OCI-LY1 (cell line): Measurements from ENCODE around the gene IPMK.
"Not testable (repeated sequence)": the region's sequence is repeated elsewhere in the genome, so short reads cannot be mapped to it uniquely, and the experiment has no call there.

Experiments
- H2AFZ ChIP-seq: fragments of 200-600 bp; sonication (generic), shearing (Covaris generic); 2 replicates; pipeline ENCODE4 v1.6.0; 2014; ENCODE audit warnings: antibody characterized with exemption, mild to moderate bottlenecking, low read length
- H3F3A ChIP-seq: fragments of 200-600 bp; sonication (generic), shearing (Covaris generic); 2 replicates; pipeline ENCODE4 v1.6.0; 2014; ENCODE audit warnings: mild to moderate bottlenecking, antibody characterized with exemption, low read length, moderate library complexity; ENCODE audit not compliant: insufficient read depth
- H3K27ac ChIP-seq: fragments of 200-600 bp; sonication (generic); 2 replicates; pipeline ENCODE4 v1.5.1; 2014; ENCODE audit warnings: low read length, mixed run types, mild to moderate bottlenecking, low read depth; ENCODE audit not compliant: poor library complexity, severe bottlenecking
- H3K27me3 ChIP-seq: fragments of 200-600 bp; sonication (generic); 2 replicates; pipeline ENCODE4 v1.6.0; 2014; ENCODE audit warnings: antibody characterized with exemption, mild to moderate bottlenecking, low read length, moderate library complexity; ENCODE audit not compliant: insufficient read depth
- H3K36me3 ChIP-seq: fragments of 200-600 bp; sonication (generic); 2 replicates; pipeline ENCODE4 v1.6.1; 2014; ENCODE audit warnings: mild to moderate bottlenecking, antibody characterized with exemption, low read length, moderate library complexity, mixed read lengths; ENCODE audit not compliant: insufficient read depth
- H3K4me1 ChIP-seq: fragments of 200-600 bp; sonication (generic); 2 replicates; pipeline ENCODE4 v1.5.1; 2014; ENCODE audit warnings: mild to moderate bottlenecking, low read length, moderate library complexity; ENCODE audit not compliant: insufficient read depth, severe bottlenecking
- H3K4me2 ChIP-seq: fragments of 200-600 bp; sonication (generic), shearing (Covaris generic); 2 replicates; pipeline ENCODE4 v1.6.1; 2014; ENCODE audit warnings: low read length
- H3K4me3 ChIP-seq: fragments of 200-600 bp; sonication (generic); 2 replicates; pipeline ENCODE4 v1.5.1; 2014; ENCODE audit warnings: low read length, low read depth, mild to moderate bottlenecking, mixed read lengths; ENCODE audit not compliant: poor library complexity, severe bottlenecking
- H3K79me2 ChIP-seq: fragments of 200-600 bp; shearing (Covaris generic); 2 replicates; pipeline ENCODE4 v1.6.1; 2016; ENCODE audit warnings: mixed run types, low read length, mixed read lengths; ENCODE audit not compliant: insufficient read depth
- H3K9ac ChIP-seq: fragments of 200-600 bp; sonication (generic), shearing (Covaris generic); 2 replicates; pipeline ENCODE4 v1.6.1; 2014; ENCODE audit warnings: mild to moderate bottlenecking, low read length, mixed read lengths
- H3K9me2 ChIP-seq: fragments of 200-600 bp; sonication (generic), shearing (Covaris generic); 2 replicates; pipeline ENCODE4 v1.6.1; 2014; ENCODE audit warnings: low read depth, mild to moderate bottlenecking, low read length, mixed read lengths
- H3K9me3 ChIP-seq: fragments of 200-600 bp; shearing (Covaris generic); 2 replicates; pipeline ENCODE4 v1.6.1; 2014; ENCODE audit warnings: low read length, mixed read lengths
- H4K20me1 ChIP-seq: fragments of 200-600 bp; sonication (generic), shearing (Covaris generic); 2 replicates; pipeline ENCODE4 v1.6.0; 2016; ENCODE audit warnings: mild to moderate bottlenecking, low read length; ENCODE audit not compliant: insufficient read depth
- CTCF ChIP-seq: fragments of 200-600 bp; sonication (generic), shearing (Covaris generic); IDR thresholded peaks from 2 replicates; pipeline ENCODE4 v1.5.1; 2017; ENCODE audit warnings: mild to moderate bottlenecking, antibody characterized with exemption, low read length, moderate library complexity, mixed read lengths
- EZH2 ChIP-seq: fragments of 200-600 bp; sonication (generic), shearing (Covaris generic); IDR thresholded peaks from 2 replicates; pipeline ENCODE4 v1.8.0; 2017; ENCODE audit warnings: borderline replicate concordance, mixed run types, mild to moderate bottlenecking, antibody characterized with exemption, low read length, moderate library complexity, mixed read lengths

Gene IPMK

GRCh38 chr10:58237014-58237834, 30.5 kb downstream of the IPMK start:
- H2AFZ ChIP-seq, result no peak overlapping the region
- peaks cover 35% of the 10 kb centered on the region for H3K36me3 ChIP-seq
- no peaks in the 10 kb centered on the region for H4K20me1 ChIP-seq
- no peak overlapping the region for H3K4me3 ChIP-seq
- H3K9me3 ChIP-seq, result no peaks in the 10 kb centered on the region
- no peak for TF ChIP-seq CTCF
- no peak for TF ChIP-seq EZH2
- no peak overlapping the region for H3K4me2 ChIP-seq
- H3K79me2 ChIP-seq, result peaks cover 30% of the 10 kb centered on the region
- no peak overlapping the region for H3K9ac ChIP-seq
- no peaks in the 10 kb centered on the region for H3K9me2 ChIP-seq
- H3K27me3 ChIP-seq, result no peaks in the 10 kb centered on the region
- H3K27ac ChIP-seq, result no peak overlapping the region
- no peaks in the 10 kb centered on the region for H3F3A ChIP-seq
- H3K4me1 ChIP-seq, result no peaks in the 10 kb centered on the region

GRCh38 chr10:58229856-58230255, 37.8 kb downstream of the IPMK start:
- not testable (repeated sequence) for H3K4me1 ChIP-seq, H3K79me2 ChIP-seq, H3K9me2 ChIP-seq, H3F3A ChIP-seq, H3K9ac ChIP-seq, H4K20me1 ChIP-seq, H3K4me2 ChIP-seq, H3K9me3 ChIP-seq, H2AFZ ChIP-seq, H3K4me3 ChIP-seq, H3K27me3 ChIP-seq, H3K27ac ChIP-seq
- H3K36me3 ChIP-seq, result peaks cover 50% of the 10 kb centered on the region

GRCh38 chr10:58225654-58226053, 42.0 kb downstream of the IPMK start:
- H3K9me3 ChIP-seq, result no peaks in the 10 kb centered on the region
- no peak overlapping the region for H3K27ac ChIP-seq
- no peak overlapping the region for H3K9ac ChIP-seq
- H3K36me3 ChIP-seq, result peaks cover 50% of the 10 kb centered on the region
- no peaks in the 10 kb centered on the region for H3K4me1 ChIP-seq
- no peaks in the 10 kb centered on the region for H3K27me3 ChIP-seq
- H3F3A ChIP-seq, result no peaks in the 10 kb centered on the region
- TF ChIP-seq CTCF (no peak), EZH2 (no peak)
- no peak overlapping the region for H3K4me3 ChIP-seq
- no peaks in the 10 kb centered on the region for H3K9me2 ChIP-seq
- no peaks in the 10 kb centered on the region for H4K20me1 ChIP-seq
- no peaks in the 10 kb centered on the region for H3K79me2 ChIP-seq
- H2AFZ ChIP-seq, result no peak overlapping the region
- H3K4me2 ChIP-seq, result no peak overlapping the region
